Anterior cingulate cortex (tissue), 58 donors: ENCODE results near the gene SPINT1.

Experiments
- DNase-seq, 58 donors: peaks; one replicate each; lab custom pipeline; 2025; lab: John Stamatoyannopoulos, UW

Gene SPINT1

DNA sequence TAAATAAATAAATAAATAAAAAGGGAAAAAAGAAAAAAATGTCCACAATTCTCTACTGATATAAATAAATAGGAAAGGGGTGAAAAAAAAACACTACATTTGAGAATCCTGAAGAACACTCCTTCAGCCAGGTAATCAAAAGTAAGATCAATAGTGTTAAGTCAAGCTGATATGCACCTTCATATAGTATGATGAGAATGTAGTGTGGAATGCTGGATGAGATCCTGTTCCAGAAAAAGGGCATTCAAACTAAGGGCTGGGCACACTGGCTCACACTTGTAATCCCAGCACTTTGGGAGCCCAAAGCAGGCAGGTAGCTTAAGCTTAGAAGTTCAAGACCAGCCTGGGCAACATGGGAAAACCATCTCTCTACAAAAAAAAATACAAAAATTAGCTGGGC lies 45.3 kb downstream of the SPINT1 start:
- DNase-seq: no peak

DNA sequence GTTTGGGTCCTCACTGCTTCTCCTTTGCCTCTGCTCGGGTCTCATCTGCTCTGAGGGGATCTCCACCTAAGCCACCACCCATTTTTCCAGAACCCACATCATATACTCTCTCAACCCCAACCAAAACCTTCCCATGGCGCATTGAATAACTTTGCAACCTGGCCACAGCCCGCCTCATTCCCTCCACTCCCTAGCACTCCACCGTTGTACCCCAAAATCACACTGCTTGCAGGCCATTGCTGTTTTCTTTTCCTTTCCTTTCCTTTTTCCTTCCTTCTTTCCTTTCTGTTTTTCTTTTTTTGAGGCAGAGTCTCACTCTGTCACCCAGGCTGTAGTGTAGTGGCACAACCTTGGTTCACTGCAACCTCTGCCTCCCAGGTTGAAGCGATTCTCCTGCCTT lies 47.3 kb downstream of the SPINT1 start:
- no peak for DNase-seq

DNA sequence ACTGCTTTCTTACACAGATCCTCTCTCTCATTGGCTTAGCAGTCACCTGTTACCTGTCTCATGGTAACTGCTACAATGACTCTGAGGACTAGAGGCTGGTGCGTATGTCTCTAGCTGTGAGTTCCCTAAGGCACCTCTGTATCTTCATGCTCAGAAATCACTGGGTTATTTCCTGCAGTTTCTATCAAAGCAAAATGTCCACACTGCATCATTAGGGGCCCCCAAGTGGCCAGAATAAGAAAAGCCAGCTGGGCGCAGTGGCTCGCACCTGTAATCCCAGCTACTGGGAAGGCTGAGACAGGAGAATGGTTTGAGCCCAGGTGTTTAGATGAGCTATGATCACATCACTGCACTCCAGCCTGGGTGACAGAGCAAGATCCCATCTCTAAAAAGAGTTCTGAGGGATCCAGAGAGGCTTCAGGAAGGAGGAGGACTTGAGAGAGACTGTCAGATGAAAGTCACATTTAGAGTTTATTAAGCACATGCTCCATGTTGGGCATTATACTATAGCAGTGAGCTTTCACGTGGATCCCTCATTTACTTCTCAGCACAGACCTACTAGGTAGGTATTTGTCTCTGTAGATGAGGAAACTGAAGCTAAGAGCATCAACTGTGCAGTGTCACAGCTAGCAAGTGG lies 48.1 kb downstream of the SPINT1 start:
- DNase-seq: peak in 26 of 58 donors; percentile 4 to 54 (median 12)

DNA sequence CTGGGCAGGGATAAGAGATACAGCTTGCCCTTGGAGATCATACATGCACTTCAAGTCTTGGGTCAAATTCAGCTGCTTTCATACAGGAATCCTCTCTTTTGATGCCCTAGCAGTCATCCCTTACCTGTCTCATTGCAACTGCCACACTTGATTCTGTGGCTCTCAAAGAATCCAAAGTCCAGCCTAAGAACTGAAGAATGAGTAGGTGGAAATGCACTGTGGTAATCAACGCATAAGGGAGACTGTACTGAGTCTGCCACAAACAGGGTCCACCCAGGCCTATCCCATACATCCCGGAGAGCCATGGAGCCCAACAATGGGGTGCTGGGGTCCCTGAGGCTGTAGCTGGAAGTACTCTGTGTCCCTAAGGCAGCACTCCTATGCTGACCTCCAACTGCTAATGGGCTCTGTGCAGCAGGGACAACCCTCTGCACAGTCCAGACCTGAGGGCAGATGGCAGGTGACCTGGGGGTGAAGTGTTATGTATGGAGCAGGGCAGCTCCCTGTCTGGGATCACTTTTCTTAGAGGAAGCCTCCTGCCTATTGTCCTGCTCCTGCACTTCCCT lies 48.7 kb downstream of the SPINT1 start:
- DNase-seq: no peak

DNA sequence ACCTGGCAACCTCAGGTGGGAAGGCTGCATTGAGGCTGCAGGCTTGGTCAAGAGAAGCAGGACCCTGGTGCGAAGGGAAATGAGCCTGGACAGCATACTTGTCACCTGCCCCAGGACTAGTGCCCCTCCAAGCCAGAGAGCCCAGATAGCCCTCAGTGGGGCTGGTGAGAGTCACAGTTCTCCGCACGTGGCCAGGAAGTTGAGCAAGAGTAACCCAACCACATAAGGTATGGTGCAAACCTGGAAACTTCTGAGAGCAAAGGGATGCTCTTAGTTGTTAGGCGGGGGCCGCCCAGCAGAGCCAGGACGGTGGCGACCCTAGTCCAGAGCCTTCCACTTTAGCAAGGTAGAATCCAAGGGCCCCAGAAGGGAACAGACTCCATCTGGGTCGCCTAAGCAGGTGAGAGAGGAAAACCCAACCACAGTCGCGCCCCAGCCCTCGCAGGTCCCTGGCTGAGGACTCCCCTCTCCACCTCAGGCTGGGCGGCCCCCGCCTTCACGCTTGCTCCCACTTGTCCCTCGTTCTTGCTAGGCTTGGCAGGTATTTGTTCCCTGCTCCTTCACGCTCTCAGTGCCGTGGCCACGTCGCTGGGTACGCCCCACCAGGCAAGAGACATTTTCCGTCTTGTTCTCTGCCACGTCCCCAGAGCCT lies 49.3 kb downstream of the SPINT1 start:
- peak in 2 of 58 donors; percentile 23 to 45 for DNase-seq

DNA sequence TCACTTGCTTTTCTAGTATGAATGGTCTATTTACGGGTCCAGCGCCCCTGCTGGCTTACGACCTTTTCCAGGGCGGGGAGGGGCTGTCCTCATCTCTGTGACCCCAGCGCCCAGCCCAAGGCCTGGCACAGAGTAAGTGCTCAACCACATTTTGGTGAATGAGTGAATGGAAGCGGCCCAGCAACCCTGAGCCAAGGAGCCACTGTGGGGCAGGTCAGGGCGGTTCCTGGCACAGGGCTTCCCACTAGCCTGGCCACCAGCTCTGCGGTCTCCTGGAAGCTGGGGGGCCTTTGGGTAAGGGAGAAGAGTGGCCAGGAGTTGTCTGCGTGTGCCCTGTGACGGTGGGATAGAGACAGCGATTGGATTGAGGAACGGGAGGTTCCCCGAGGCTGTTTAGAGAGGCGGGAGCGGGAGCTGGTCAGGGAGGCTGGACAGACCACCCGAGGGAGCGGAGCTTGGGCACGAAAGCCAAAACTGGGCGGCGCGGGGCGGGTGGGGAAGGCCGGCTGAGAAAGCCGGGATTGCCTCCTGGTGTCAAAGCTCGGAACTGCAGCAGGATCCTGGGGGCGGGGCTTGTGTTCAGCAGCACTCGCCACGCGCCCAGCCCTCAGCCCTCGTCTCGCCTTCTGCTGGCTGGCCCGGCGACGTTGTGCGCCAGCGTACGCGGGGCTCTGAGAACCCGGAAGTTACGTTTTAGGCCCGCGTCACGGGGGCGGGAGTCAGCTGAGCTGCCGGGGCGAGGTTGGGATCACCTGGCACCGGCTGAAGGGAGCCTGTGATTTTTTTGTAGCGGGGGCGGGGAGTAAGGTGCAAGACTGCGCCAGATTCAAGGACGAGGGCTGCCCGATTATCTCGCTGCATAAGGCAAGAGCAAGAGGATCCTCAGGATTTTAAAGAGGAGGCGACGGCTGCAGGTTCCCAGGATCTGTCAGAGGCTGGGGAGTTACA lies 50.2 kb downstream of the SPINT1 start, which contains the start of gene VPS18:
Gene VPS18, plus strand, starts transcription at position 718 of the 948 bp plus-strand sequence. CDS start 319 bp downstream, outside the sequence.
- peak; percentile 68 to 100 (median 98) for DNase-seq

DNA sequence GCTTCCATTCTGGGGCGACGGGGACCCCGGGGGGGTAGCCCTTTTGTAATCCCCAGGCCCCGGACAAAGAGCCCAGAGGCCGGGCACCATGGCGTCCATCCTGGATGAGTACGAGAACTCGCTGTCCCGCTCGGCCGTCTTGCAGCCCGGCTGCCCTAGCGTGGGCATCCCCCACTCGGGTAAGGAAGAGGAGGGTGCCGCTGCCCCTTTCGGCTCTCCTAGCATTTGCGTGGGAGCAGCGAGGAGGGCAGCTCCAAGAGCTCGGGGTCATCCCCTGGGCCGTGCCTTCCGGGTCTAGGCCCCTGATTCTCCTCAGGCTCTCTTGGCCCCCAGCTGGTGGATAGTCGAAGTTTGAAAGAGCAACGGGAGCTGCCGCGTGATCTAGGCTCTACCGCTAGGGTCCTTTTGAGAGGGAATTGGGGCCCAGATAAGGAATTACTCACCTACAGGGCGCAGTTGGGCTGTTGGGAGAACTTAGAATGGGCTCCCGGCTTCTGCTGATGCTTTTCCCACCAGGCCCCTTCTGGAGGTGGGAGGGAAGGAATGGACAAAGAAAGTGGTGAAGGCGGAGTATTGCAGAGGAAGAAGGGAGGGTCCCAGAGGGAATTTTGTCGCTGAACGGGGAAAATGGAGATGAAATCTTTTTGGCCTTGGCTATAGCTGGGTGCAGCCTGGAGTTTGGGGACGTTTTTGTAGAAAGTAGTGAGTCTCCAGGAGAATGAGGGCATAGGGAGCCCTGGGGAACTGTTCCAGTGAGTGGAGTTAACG lies 51.0 kb downstream of the SPINT1 start:
- peak in 23 of 58 donors; percentile 24 to 63 (median 47) for DNase-seq

DNA sequence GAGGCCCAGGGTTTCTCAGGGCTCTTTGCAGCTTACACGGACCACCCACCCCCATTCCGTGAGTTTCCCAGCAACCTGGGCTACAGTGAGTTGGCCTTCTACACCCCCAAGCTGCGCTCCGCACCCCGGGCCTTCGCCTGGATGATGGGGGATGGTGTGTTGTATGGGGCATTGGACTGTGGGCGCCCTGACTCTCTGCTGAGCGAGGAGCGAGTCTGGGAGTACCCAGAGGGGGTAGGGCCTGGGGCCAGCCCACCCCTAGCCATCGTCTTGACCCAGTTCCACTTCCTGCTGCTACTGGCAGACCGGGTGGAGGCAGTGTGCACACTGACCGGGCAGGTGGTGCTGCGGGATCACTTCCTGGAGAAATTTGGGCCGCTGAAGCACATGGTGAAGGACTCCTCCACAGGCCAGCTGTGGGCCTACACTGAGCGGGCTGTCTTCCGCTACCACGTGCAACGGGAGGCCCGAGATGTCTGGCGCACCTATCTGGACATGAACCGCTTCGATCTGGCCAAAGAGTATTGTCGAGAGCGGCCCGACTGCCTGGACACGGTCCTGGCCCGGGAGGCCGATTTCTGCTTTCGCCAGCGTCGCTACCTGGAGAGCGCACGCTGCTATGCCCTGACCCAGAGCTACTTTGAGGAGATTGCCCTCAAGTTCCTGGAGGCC lies 55.8 kb downstream of the SPINT1 start:
- no peak for DNase-seq

DNA sequence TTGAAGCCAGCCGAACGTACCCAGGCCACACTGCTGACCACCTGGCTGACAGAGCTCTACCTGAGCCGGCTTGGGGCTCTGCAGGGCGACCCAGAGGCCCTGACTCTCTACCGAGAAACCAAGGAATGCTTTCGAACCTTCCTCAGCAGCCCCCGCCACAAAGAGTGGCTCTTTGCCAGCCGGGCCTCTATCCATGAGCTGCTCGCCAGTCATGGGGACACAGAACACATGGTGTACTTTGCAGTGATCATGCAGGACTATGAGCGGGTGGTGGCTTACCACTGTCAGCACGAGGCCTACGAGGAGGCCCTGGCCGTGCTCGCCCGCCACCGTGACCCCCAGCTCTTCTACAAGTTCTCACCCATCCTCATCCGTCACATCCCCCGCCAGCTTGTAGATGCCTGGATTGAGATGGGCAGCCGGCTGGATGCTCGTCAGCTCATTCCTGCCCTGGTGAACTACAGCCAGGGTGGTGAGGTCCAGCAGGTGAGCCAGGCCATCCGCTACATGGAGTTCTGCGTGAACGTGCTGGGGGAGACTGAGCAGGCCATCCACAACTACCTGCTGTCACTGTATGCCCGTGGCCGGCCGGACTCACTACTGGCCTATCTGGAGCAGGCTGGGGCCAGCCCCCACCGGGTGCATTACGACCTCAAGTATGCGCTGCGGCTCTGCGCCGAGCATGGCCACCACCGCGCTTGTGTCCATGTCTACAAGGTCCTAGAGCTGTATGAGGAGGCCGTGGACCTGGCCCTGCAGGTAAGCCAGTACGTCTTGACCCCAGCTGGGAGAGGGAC lies 56.6 kb downstream of the SPINT1 start:
- no peak for DNase-seq

DNA sequence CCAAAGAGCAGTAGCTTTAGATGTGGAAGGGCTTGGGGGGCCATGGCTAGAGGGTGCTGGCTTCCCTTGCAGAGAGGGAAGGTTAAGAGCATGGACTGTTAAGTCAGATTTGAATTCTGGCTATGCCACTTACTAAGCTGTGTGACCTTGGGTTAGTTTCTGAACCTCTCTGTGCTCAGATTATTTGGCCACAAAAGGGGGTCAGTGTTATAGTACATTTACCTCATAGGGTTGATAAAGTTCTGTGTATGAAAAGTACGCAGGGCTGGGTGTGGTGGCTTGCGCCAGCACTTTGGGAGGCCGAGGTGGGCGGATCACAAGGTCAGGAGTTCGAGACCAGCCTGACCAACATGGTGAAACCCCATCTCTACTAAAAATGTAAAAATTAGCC lies 57.2 kb downstream of the SPINT1 start:
- DNase-seq: no peak

DNA sequence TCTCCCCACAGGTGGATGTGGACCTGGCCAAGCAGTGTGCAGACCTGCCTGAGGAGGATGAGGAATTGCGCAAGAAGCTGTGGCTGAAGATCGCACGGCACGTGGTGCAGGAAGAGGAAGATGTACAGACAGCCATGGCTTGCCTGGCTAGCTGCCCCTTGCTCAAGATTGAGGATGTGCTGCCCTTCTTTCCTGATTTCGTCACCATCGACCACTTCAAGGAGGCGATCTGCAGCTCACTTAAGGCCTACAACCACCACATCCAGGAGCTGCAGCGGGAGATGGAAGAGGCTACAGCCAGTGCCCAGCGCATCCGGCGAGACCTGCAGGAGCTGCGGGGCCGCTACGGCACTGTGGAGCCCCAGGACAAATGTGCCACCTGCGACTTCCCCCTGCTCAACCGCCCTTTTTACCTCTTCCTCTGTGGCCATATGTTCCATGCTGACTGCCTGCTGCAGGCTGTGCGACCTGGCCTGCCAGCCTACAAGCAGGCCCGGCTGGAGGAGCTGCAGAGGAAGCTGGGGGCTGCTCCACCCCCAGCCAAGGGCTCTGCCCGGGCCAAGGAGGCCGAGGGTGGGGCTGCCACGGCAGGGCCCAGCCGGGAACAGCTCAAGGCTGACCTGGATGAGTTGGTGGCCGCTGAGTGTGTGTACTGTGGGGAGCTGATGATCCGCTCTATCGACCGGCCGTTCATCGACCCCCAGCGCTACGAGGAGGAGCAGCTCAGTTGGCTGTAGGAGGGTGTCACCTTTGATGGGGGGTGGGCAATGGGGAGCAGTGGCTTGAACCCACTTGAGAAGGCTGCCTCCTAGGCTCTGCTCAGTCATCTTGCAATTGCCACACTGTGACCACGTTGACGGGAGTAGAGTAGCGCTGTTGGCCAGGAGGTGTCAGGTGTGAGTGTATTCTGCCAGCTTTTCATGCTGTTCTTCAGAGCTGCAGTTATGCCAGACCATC lies 59.0 kb downstream of the SPINT1 start:
- DNase-seq: peak in 27 of 58 donors; percentile 1 to 58 (median 21)

DNA sequence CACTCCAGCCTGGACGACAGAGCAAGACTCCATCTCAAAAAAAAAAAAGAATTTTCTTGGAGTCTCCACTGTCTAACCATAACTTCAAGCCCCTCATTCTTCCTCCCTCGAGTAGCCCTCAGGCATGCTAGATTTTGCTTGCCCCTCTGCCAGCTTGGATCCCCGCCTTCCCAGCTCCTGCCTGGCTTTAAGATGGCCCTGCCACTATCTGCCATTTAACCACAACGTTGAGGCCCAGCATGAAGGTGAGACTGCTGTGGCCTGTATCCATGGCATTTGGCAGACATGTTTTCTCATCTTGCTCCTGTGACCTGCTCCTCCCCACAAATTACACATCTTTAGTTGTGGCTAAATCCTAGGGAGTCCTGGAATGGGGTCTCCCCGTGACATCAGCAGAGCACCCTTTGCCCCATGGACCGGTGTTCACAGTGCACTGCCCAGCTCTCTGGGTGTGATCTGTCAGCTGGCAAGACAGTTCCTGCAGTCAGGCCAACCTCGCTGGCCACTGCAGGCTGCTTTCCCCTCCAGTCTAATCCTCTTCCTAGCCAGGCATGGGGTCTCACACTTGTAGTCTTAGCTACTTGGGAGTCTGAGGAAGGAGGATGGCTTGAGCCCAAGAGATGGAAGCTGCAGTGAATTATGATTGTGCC lies 60.8 kb downstream of the SPINT1 start:
- DNase-seq: no peak

DNA sequence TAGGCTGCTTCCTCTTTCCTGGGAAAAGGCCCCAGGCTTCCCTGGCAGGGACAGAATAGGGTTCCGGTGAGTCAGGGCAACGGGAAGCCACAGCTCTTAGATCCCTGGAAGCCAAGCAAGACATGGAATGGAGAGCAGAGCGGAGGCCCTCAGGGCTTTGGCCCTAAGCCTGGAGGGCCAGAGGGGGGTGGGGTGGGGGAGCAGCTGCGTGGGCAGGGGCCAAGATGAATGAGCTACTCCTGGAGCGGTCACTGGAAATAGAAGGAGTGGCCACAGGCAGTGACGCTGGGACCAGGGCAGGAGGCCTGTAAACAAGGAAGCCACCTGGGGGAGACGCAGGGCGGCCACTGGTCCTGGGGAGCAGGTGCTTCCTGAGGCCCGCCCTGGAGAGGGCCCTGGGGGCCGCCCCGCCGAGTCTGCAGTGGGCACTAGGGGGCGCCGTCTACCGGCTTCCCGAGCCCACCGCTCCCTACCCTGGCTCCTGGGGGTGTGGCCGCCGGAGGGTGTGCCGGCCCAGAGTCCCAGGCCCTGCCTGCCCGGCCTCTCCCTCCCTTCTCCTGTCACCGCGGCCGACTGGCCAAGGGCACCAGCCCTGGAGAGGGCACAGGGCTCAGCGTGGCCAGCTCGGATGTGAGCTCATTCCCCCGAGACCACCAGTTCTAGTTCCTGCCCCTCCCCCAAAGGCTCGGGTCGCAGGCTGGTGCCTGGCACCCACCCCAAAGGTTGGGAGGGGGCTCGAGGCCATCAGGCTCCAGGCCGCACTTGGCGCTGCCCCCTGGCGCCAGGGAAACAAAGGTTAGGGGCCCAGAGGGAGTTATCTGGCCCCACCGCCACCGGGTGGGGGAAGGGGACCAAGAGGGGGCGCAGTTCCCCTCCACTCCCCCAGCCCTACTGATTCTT lies 62.5 kb downstream of the SPINT1 start:
- peak in 49 of 58 donors; percentile 18 to 79 (median 55) for DNase-seq

DNA sequence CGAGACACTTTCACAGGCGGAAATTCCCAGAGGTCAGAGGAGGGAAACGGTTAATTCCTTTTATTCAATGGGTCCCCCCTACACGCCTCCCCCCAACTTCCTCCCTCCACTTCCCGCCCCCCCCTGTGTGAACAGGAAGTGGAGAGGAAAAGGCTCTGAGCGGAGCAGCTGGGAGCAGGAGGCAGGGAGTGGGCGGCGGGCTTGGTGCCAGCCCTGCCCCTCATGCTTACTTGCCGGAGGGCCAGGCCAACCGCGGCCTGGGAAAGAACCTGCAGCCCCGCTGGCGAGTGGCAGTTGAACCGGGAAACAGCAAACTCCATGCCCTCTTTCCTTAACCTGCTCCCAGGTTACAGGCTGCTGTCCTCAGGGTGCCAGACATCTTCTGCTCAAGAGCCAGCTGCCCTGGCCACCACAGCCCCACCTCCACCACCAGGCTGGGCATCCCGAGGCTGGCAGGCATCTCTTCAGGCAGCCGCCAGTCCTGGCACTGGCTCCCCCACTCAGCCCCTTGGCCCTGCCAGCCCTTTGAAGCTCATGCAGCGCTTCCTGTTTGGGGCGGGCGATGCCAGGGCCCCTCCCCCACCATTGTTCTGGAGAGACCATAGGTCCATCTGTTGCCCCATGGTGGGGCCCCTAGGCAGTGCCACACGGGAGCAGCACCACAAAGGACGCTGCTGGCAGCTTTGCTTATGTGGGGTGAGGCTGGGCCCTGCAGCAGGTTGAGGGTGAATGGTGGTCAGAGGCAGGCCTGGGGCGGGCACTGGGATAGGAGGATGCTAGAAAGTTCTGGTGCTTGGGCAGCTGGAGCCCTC lies 63.3 kb downstream of the SPINT1 start:
- peak in 37 of 58 donors; percentile 10 to 62 (median 35) for DNase-seq
